SK-N-SH treated with all-trans-retinoic acid at 6 μM for 48 hours (cell line): Measurements from ENCODE around the gene DPP6.

Experiments used
- RARB ChIP-seq: fragments of 250-450 bp; sonication (Bioruptor Pico); IDR thresholded peaks from 2 replicates; pipeline ENCODE4 v1.8.0; 2021; ENCODE audit warnings: mild to moderate bottlenecking, moderate library complexity
- TSHZ2 ChIP-seq: fragments of 250-450 bp; sonication (Bioruptor Pico); IDR thresholded peaks from 2 replicates; pipeline ENCODE4 v1.5.0; 2020; ENCODE audit warnings: mild to moderate bottlenecking, moderate library complexity

DNA sequence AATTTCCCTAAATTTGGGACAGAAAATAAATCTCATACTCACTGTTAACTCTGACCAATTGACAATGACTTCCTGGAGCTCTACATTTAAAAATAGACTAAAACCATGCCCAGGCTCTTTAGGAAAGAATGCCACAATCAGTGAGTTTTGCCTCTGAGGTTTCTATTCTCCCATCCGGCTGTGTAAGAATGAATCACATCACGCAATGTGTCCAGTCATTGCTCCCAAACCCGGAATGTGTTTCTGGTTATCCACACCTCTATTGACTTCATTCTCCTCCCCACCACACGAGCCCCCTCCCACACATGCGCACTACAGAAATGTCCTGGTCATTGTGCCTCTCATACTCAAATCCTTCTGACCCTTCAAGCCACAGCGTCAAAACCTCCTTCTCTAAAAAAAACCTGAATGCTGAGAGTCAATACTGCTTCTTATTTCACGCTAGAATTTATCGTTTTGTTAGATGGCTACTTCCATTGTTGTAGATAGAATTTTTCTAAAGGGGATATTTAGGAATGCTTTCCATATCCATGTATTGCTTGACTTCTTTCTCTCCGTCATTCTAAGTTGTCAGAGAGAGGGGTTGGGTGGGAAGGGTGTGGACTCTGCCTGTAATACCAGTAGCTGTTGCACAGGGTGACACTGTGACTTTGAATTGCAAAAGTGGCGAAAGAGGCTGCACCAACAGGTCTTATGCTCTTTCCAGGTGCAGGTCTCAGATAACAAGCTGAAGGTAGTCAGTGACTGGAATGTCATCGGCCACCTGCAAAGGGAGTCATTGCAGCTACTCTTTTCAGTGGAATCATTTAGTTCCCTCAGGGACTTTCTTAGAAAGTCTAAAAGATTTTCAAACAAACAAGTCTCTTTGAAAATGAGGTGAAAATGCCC, 594.2 kb downstream of the DPP6 start:
- TF ChIP-seq RARB (CRISPR knock-in tag) = no peak
- no peak for TF ChIP-seq TSHZ2 (CRISPR knock-in tag)
